ENCODE data around the gene TNS3.

Gene TNS3

GRCh38 chr7:47333959-47334358, 248.0 kb downstream of the TNS3 start:
- TF ChIP-seq, protein P1, sequence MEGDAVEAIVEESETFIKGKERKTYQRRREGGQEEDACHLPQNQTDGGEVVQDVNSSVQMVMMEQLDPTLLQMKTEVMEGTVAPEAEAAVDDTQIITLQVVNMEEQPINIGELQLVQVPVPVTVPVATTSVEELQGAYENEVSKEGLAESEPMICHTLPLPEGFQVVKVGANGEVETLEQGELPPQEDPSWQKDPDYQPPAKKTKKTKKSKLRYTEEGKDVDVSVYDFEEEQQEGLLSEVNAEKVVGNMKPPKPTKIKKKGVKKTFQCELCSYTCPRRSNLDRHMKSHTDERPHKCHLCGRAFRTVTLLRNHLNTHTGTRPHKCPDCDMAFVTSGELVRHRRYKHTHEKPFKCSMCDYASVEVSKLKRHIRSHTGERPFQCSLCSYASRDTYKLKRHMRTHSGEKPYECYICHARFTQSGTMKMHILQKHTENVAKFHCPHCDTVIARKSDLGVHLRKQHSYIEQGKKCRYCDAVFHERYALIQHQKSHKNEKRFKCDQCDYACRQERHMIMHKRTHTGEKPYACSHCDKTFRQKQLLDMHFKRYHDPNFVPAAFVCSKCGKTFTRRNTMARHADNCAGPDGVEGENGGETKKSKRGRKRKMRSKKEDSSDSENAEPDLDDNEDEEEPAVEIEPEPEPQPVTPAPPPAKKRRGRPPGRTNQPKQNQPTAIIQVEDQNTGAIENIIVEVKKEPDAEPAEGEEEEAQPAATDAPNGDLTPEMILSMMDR (IDR thresholded peaks at IDR 0.05; ENCODE audit: control insufficient read depth, insufficient read depth, low read depth, low read length, missing control alignments): no peak
- no peak for DNase-seq (ENCODE audit: low read depth)
- no peak overlapping the region for H3K4me3 ChIP-seq (ENCODE audit: control insufficient read depth, low read depth, low read length)

DNA sequence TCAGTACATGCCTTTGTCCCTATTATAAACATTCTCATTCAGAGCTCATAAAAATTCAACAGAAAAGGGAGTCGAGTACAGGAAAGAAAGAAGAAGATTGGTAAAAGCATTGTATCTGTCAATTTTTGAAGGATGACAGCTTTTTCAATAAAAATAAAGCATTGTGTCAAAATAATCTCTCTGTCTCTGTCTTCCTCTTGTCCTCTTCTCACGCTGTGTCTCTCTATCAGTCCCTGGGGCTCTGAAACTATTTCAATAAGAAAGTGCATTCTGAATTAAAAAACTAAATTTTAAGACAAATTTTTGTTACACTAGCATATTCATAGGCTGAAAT, 248.4 kb downstream of the TNS3 start:
- TF ChIP-seq, protein P1 (IDR thresholded peaks at IDR 0.05; ENCODE audit: control insufficient read depth, insufficient read depth, low read depth, low read length, missing control alignments): no peak
- no peak for DNase-seq (ENCODE audit: low read depth)
- no peak overlapping the region for H3K4me3 ChIP-seq (ENCODE audit: control insufficient read depth, low read depth, low read length)

DNA sequence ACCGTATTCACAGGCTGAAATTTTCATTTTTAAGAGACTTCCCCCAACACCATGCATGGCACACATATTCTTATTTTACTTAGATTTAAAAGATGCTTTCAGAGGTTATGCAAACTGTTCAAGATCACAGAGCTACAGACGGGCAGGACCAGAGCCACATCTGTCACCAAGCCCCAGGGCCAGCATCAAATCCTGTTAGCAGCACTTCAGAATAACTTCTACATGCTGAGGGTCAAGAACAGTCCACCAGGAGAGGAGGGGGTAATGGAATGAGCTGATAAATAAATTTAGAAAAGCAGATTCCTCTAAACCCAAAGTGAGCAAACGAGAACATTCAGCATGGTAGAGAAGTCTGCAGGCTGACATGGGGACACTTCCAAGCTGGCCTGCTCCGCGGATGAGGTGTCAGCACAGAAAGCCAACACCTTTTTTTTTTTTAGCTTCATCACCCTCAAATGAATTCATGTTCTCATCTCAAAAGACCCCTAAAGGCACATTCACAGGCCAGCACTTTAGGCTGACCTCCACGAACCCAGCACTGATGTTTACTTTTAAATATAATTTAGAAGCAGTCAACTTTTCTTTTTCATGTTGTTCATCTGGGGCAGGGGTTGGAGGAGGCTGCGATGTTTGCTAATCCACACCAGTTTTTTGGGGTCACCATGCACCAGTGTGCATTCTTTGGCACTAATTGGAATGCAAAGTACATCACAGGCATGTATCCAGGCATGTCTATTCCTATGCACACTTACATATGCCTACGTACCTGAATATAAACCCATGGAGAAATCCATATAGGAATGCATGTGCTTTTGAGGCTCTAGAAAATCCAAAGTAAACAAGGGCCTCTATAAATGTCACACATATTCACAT, 249.0 kb downstream of the TNS3 start:
- DNase-seq (ENCODE audit: low read depth): no peak
- TF ChIP-seq, protein P1 (IDR thresholded peaks at IDR 0.05; ENCODE audit: control insufficient read depth, insufficient read depth, low read depth, low read length, missing control alignments): no peak
- no peak overlapping the region for H3K4me3 ChIP-seq (ENCODE audit: control insufficient read depth, low read depth, low read length)

DNA sequence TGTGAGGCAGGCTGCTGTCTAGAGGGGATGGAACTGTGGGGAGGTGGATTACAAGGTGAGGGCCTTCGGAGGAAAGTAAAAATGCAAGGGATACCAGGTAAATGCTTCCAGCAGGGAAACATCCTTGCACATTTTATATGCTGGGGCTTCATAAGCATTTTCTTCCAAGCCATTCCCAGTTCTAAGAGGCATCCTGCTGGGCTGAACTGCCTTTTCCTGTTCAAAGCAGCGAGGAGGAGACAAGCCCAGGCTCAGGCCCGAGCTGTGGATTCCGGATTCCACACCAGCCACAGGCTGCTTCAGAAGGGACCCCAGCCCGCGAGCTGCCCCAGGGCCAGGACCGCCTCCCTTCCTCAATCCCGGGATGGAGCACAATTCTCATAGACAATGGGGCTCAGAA, 249.7 kb downstream of the TNS3 start:
- TF ChIP-seq, protein P1 (IDR thresholded peaks at IDR 0.05; ENCODE audit: control insufficient read depth, insufficient read depth, low read depth, low read length, missing control alignments): no peak
- DNase-seq (ENCODE audit: low read depth): no peak

DNA sequence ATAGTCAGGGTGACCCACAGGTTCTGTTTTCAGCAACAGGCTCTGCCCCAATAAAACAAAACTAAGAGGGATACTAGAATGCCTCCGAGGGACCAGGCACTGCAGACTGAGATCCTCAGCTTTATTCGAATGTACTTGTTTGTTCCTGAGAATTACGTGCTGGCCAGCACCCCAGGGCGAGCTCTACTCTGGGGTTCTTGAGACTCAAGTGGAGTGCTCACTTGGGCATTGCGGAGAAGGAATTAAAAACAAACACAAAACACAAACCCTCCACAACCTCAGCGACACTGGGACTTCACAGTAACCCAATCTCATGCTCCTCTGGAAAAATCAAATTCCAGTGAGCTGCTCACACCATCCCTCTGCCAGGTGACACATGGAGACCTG, 250.7 kb downstream of the TNS3 start:
- TF ChIP-seq, protein P1 (IDR thresholded peaks at IDR 0.05; ENCODE audit: control insufficient read depth, insufficient read depth, low read depth, low read length, missing control alignments): no peak
- no peak for DNase-seq (ENCODE audit: low read depth)
- H3K4me3 ChIP-seq (ENCODE audit: control insufficient read depth, low read depth, low read length): no peak overlapping the region

More for the DNA sequence above, 249.7 kb downstream of the TNS3 start:
- H3K4me3 ChIP-seq (ENCODE audit: control insufficient read depth, low read depth, low read length): no peak overlapping the region

GRCh38 chr7:47330561-47331178, 251.2 kb downstream of the TNS3 start:
- no peak overlapping the region for H3K4me3 ChIP-seq (ENCODE audit: control insufficient read depth, low read depth, low read length)
- no peak for DNase-seq (ENCODE audit: low read depth)
- TF ChIP-seq, protein P1 (IDR thresholded peaks at IDR 0.05; ENCODE audit: control insufficient read depth, insufficient read depth, low read depth, low read length, missing control alignments): no peak
